NCI-H1417 treated with DMSO at 0.1 percent for 48 hours (cell line): Measurements from ENCODE around the gene CHSY3.
"Not testable (repeated sequence)": the region's sequence is repeated elsewhere in the genome, so short reads cannot be mapped to it uniquely, and the experiment has no call there.

Source experiments
- DNase-seq: peaks from one replicate; lab custom pipeline; 2025; lab: John Stamatoyannopoulos, UW

CHSY3 gene

DNA sequence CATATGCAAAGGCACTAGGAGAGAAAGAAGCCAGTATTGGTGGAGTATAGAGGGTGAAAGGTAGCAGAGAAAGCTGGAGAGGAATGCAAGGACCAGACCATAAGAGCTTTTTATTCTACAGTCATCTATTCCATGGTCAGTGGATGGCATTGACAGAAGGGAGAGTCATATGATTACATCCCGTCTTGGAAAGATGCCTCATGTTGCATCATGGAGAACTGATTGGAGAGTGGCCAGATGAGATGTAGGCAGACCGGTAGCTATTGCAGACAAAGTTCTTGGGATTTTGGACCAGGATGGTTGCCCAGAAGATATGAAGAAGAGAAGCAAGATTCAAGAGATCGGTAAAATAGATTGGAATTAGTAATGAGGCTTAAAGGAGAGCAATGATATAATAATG is 260.7 kb downstream of the CHSY3 start:
- DNase-seq: no peak

DNA sequence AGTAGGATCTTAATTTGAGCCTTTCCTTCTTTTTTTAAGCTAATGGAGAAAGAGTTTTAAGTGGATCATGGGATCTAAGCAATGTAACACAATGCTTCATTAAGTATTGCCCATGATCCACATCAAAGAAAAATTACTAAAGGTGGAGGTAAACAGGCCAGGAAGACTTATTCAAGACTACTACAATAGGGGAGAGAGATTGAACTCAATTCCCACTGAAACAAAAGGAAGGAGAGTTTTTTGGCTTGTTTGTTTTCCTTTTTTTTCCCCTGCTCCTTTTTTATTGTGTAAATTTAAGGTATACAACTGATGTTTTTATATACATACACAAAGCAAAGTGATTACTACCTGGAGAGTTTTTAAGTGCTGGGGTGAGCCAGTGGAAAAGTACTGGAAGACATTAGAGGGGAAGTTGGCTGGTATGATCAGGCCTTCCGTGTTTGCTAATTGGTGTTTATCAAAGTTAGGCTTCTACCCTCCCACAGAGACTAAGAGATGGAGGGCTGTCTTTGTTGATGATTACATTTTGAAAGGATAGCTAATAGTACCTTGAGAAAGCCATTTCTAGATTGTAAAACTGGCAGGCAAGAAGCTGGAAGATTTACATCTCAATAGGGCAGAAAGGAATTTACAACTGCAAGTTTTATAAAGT is 262.7 kb downstream of the CHSY3 start:
- DNase-seq: no peak

DNA sequence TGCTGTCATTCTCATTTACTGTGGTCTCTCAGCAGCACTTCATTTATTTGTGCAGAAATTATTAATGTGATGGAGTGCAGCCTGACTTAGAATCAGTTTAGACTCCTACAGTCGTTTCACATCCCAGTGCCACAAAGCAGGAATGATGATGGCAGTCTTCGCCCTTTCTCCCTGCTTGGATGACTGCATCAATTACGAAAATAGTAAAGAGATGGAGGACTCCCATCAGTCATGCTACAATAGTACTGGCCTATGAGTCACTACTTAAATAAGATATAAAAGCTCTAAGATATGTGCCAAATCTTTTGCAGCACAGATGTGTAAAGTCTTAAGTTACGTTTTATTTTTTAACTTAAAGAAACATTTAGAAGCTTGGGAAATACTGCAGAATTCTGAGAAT is 263.9 kb downstream of the CHSY3 start:
- DNase-seq: no peak

DNA sequence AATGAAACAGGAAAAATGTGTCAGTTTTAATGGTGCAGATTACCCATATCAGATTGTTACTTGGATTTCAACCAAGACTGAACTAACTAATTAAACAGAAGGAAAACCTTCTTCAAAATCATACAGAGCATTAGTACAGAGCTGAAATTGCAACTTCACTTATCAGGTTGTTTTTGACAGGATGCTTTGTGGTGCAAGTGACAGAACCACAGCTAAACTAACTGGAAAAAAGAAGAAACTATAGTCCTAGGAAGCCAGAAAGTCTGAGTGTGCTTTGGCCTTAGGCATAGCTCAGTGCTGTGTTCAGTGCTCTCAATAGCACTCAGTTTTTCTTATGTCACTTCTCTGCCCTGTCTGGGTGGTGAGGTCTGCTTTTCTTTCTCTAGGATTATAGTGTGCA is 267.4 kb downstream of the CHSY3 start:
- DNase-seq: no peak

DNA sequence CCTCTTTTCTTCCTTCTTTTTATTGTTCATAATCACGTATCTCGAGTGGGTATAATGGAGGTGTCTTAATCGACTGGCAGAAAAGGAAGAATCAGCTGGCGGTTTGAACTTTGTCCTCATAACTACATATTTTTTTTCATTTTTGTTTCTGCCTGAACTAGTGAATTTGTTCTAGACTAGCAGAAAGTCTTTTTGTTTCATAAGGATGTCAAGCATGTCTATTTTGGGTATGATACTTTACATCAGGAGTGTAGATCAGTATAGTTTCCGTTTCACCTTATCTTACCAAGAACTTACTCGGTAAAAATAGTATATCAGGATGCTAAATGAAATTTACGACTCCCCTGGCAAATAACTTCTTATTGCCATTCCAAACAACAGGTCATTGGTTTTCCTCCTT is 278.9 kb downstream of the CHSY3 start:
- DNase-seq: no peak

DNA sequence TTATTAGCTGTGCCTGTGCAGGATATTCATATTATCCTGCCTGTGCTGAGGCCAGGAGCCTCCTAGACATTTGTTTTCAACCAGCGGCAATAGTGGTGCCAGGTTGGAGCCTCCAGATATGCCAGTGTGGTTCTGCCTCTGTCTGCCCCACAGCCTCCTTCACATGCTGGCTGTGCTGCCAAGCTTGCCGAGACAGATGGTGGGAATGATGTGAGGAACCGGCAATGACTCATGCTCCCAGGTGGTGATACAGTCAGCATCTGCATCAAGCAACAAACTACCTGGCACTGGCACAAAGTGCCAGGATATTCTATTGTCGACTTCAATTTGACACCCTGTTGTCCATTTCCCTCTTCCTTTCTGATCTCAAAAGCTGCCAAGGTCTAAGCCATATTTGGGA is 285.7 kb downstream of the CHSY3 start:
- no peak for DNase-seq

DNA sequence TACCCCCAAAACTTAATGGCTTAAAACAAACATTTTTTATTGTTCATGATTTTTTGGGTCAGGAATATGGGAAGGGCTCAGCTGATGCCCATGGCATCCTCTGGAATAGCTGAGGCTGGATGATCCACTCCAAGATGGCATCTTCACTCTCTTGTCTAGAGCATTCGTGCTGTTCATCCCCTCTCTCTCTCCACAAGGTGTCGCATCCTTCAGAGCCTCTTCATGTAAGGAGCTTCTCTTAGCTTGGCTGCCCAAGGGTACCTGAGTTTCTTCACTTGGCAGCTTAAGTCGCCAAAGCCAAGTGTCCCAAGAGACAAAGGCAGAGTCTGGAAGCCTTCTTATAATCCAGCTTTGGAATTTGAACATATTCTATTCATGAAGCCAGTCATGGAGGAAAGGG is 294.7 kb downstream of the CHSY3 start:
- DNase-seq: no peak

DNA sequence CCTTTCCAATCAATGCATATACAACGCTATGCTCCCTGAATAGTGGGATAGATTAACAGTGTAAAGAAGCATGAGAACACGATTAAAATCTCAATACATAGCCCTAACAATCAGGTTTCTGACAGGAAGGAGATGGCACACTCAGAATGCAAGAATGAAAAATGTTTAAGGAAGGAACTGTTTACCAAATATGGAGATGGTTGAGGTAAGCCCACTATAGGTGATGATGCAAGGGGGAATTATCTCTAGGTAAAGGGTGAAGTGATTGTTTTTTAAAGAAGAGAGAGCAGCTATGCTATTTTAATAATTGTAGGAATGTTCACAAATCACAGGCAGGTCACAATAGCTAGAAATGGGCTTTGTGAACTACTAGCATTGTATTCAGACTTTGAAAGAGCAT is 302.4 kb downstream of the CHSY3 start:
- DNase-seq: no peak

DNA sequence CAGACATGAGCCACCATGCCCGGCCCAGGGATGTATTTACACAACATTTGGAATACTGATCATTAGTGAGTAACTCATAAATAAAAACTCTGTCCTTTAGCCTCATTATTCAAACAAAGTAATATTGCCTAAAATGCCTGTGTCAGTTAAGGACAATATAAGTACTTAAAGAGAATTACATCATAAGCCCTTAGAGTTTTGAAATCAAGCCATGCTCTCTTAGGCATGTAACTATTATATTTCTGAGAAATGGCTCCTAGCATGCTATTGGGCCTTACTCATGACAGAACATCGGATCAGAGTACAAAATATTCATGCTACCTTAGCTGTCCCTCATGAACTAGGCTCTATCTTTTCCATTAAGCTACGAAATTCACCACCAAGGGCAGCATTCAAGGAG is 309.3 kb downstream of the CHSY3 start:
- no peak for DNase-seq

DNA sequence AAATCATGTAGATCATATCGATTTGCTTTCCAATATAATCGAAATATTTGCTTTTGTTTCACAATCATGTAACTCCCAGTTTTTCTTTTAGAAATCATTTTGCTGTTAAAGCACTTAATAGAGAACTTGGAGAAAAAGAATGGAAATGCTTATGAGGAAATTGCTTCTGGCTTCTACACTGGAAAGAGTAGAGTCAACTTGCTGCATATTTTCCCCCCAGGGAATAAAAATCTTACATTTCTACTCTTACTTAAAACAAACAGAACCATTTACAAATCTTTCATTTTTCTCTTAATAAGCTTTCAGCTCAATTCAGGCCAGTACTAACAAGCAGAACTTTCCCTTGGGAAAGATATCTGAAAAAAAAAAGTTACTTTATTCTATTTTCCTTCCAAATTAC is 312.0 kb downstream of the CHSY3 start:
- no peak for DNase-seq

DNA sequence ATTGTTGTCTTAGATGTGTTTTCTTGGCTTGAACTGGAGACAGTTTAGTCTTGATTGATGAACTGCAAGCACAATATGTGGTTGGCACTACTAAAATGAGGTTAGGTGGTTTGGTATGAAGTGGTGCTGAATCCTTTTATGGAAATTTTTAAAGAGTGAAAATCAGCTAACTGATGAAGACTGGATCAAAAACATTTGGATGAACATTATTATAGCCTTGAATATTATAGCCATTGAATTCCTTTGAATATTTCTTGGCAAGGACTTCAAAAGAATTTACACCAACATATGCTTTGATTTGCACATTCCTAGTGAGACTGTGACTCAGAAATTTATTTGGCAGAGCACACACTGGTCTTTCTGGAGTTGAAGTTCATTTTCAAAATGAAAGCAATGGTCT is 318.3 kb downstream of the CHSY3 start:
- DNase-seq: no peak

DNA sequence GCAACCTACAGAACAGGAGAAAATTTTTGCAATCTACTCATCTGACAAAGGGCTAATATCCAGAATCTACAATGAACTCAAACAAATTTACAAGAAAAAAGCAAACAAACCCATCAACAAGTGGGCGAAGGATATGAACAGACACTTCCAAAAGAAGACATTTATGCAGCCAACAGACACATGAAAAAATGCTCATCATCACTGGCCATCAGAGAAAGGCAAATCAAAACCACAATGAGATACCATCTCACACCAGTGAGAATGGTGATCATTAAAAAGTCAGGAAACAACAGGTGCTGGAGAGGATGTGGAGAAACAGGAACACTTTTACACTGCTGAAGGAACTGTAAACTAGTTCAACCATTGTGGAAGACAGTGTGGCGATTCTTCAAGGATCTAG is 322.3 kb downstream of the CHSY3 start:
- DNase-seq: not testable (repeated sequence)

DNA sequence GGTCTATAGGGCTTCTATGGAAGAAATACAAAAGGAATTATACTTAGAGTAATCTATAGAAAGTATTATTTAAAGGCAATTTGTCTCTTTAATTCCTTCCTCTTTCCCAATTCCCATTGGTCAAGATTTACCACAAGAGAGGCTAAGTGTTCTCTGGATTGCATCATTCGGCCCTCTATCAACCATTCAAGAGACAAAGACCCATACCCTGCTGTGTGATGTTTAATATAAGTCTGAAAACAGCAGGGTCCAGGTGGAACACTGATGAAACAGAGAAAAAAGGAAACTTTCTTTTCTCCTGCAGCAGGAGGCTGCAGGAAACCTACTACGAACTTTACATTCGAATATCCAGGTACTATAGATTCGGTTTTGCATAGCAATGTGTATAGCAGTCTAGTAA is 323.4 kb downstream of the CHSY3 start:
- DNase-seq: no peak

DNA sequence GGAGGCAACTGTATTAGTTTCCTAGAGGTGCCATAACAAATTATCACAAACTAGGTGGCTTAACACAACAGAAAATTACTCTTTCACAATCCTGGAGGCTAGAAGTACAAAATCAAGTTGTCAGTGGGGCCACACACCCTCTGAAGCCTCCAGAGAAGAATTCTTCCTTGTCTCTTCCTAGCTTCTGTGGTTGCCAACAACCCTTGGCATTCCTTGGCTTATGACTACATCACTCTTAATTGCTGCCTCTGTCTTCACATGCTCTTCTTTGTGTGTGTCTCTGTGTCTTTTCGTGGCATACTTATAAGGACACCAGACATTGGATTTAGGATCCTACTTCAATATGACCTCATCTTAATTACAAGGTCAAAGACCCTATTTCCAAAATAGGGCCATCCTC is 327.5 kb downstream of the CHSY3 start:
- DNase-seq: no peak

DNA sequence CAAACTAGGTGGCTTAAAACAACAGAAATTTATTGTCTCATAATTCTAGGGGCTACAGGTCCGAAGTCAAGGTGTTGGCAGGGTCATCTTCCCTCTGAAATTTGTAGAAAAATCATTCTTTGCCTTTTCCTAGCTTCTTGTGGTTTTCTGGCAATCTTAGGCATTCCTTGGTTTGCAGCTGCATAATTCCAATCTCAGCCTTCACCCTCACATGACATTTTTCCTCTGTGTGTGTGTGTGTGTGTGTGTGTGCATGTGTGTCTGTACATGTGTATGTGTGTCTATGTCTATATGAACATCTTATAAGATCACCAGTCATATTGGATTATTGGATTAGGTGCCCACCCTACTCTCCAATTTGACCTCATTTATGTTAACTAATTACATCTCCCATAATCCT is 330.6 kb downstream of the CHSY3 start:
- DNase-seq: no peak
